SU-DHL-6 (cell line): ENCODE results near the gene POLR2I.

Source experiments
- H2AFZ ChIP-seq: fragments of 200-600 bp; sonication (generic); 2 replicates; pipeline ENCODE4 v1.6.1; 2014; ENCODE audit warnings: low read depth, mild to moderate bottlenecking, moderate library complexity, mixed read lengths, antibody characterized with exemption, low read length; ENCODE audit not compliant: severe bottlenecking
- H3F3A ChIP-seq: fragments of 200-600 bp; shearing (Covaris generic); 2 replicates; pipeline ENCODE4 v1.6.0; 2016; ENCODE audit warnings: antibody characterized with exemption, mild to moderate bottlenecking; ENCODE audit not compliant: insufficient read depth
- H3K27ac ChIP-seq: fragments of 200-600 bp; sonication (generic); 2 replicates; pipeline ENCODE4 v1.5.1; 2016; ENCODE audit warnings: low read depth, mild to moderate bottlenecking, low read length, moderate library complexity, mixed read lengths
- H3K27me3 ChIP-seq: fragments of 200-600 bp; sonication (generic), shearing (Covaris generic); 2 replicates; pipeline ENCODE4 v1.6.0; 2014; ENCODE audit warnings: mild to moderate bottlenecking, low read length
- H3K36me3 ChIP-seq: fragments of 200-600 bp; sonication (generic); 2 replicates; pipeline ENCODE4 v1.6.1; 2014; ENCODE audit warnings: mild to moderate bottlenecking, low read length, mixed read lengths
- H3K4me2 ChIP-seq: fragments of 300-600, 200-600 bp; shearing (Covaris generic), sonication (generic); 2 replicates; pipeline ENCODE4 v1.6.0; 2014; ENCODE audit warnings: low read length, low read depth, mild to moderate bottlenecking; ENCODE audit not compliant: poor library complexity, severe bottlenecking
- H3K4me3 ChIP-seq: fragments of 200-600 bp; sonication (generic); 2 replicates; pipeline ENCODE4 v1.5.1; 2014; ENCODE audit warnings: antibody characterized with exemption, low read length, mild to moderate bottlenecking, mixed read lengths; ENCODE audit not compliant: insufficient read depth, poor library complexity, severe bottlenecking
- H3K79me2 ChIP-seq: fragments of 200-600 bp; sonication (generic); 2 replicates; pipeline ENCODE4 v1.6.1; 2014; ENCODE audit warnings: mild to moderate bottlenecking, low read length, moderate library complexity; ENCODE audit not compliant: insufficient read depth
- H3K9ac ChIP-seq: fragments of 200-600 bp; sonication (generic); 2 replicates; pipeline ENCODE4 v1.7.0; 2014; ENCODE audit warnings: mild to moderate bottlenecking, low read length
- H3K9me2 ChIP-seq: fragments of 200-600 bp; sonication (generic); replicated peaks from 2 replicates; pipeline ENCODE4 v1.6.1; 2014; ENCODE audit warnings: low read length; ENCODE audit not compliant: insufficient read depth
- H3K9me3 ChIP-seq: fragments of 200-600 bp; sonication (generic); 2 replicates; pipeline ENCODE4 v1.6.1; 2014; ENCODE audit warnings: low read length, mixed read lengths; ENCODE audit not compliant: insufficient read depth
- H4K20me1 ChIP-seq: fragments of 200-600 bp; sonication (generic); 2 replicates; pipeline ENCODE4 v1.6.1; 2014; ENCODE audit warnings: low read depth, mild to moderate bottlenecking, antibody characterized with exemption, low read length, moderate library complexity, mixed read lengths
- CTCF ChIP-seq: fragments of 200-600 bp; sonication (generic); IDR thresholded peaks from one replicate; pipeline ENCODE4 v1.5.1; 2017; ENCODE audit warnings: antibody characterized with exemption, mild to moderate bottlenecking, low read length, moderate library complexity; ENCODE audit not compliant: insufficient read depth, poor library complexity, severe bottlenecking
- EZH2phosphoT487 ChIP-seq: fragments of 200-600 bp; sonication (generic), shearing (Covaris generic); conservative IDR thresholded peaks from 2 replicates; pipeline ENCODE4 v1.6.1; 2018; ENCODE audit warnings: mild to moderate bottlenecking, antibody characterized with exemption, low read length, moderate library complexity, mixed read lengths

The POLR2I gene

DNA sequence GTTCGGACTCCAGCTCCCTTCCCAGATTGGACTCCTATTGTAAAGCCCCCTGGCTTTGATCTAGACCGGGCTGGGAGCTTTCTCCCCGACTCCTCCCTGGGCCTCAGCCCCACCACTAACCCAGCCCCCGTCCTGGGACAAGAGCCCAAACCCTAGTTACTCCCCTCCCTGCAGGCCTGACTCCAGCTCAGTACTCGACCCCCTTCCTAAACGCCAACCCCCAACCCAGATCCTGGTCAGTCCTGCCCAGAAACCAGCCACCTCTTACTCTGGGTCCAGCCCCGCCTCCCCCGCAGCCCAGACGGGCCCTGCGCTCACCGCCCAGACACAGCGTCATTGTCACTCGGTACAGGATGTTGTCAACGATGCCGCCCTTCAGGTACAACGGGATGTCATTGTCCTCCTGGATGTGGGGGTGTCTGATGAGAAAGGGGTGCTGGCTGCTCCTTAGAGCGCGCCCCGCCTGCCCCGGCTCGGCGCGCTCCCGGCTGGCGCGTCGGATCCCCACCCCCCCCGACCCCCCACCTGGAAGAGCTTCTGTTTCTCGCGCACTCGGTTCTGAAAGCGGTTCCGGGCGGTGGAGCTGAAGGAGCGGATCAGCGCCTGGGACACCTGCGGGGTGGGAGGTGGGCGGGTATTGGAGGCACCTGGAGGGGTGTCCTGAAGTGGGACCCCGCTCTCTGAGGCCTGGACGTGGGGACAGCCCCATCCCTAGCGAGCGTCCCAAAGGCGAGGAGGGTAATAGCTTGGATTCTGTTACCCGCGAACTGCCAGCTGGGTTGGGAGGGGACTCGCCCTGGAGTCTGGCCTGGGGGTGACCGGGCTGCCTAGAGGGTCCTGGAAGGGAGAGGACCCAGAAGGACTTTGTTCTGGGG lies 36.7 kb upstream of the POLR2I start:
- H3K9me3 ChIP-seq, result no peaks in the 10 kb centered on the region
- H3K27me3 ChIP-seq, result no peaks in the 10 kb centered on the region
- H3F3A ChIP-seq, result no peaks in the 10 kb centered on the region
- H2AFZ ChIP-seq, result no peak overlapping the region
- no peak overlapping the region for H3K4me3 ChIP-seq
- H3K9ac ChIP-seq, result no peak overlapping the region
- TF ChIP-seq EZH2phosphoT487 (no peak), CTCF (no peak)
- no peaks in the 10 kb centered on the region for H3K79me2 ChIP-seq
- H3K36me3 ChIP-seq, result no peaks in the 10 kb centered on the region
- no peaks in the 10 kb centered on the region for H3K9me2 ChIP-seq
- H3K4me2 ChIP-seq, result no peak overlapping the region
- H3K27ac ChIP-seq, result no peak overlapping the region
- no peaks in the 10 kb centered on the region for H4K20me1 ChIP-seq

DNA sequence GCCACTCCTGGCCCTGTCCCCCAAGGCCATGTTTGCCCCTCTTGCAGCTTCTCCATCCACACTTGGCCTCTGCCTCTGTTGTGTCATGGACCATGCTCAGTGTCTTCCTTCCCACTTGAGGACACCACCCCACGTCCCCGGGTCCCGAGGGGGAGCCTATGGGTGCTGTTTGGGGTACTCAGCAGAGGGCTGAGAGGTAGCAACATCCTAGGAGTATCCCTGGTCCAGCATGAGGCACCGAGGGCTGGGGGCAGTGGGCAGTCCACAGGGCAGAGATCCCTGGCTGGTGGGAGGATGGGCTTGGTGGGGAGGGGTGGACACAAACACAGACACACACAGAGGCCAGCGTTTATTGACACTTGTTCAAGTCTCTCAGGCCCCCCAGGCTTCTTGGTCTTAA lies 35.9 kb upstream of the POLR2I start:
- no peaks in the 10 kb centered on the region for H3K9me3 ChIP-seq
- no peaks in the 10 kb centered on the region for H4K20me1 ChIP-seq
- no peaks in the 10 kb centered on the region for H3K79me2 ChIP-seq
- no peaks in the 10 kb centered on the region for H3K36me3 ChIP-seq
- H3K4me2 ChIP-seq, result no peak overlapping the region
- no peak overlapping the region for H3K9ac ChIP-seq
- H3F3A ChIP-seq, result no peaks in the 10 kb centered on the region
- TF ChIP-seq EZH2phosphoT487, result no peak
- TF ChIP-seq CTCF, result no peak
- H3K4me3 ChIP-seq, result no peak overlapping the region
- H3K27me3 ChIP-seq, result no peaks in the 10 kb centered on the region
- H3K9me2 ChIP-seq, result no peaks in the 10 kb centered on the region
- H3K27ac ChIP-seq, result no peak overlapping the region
- H2AFZ ChIP-seq, result no peak overlapping the region

GRCh38 chr19:36149673-36150406 lies 35.2 kb upstream of the POLR2I start:
- Histone ChIP-seq H3K27ac (no peak overlapping the region), H3K9me3 (no peaks in the 10 kb centered on the region), H3K27me3 (no peaks in the 10 kb centered on the region), H3K4me3 (no peak overlapping the region), H3K9ac (no peak overlapping the region), H3K4me2 (no peak overlapping the region), H3K36me3 (no peaks in the 10 kb centered on the region), H3K9me2 (no peaks in the 10 kb centered on the region), H3K79me2 (no peaks in the 10 kb centered on the region), H3F3A (no peaks in the 10 kb centered on the region), H4K20me1 (no peaks in the 10 kb centered on the region), H2AFZ (no peak overlapping the region)
- TF ChIP-seq CTCF, result no peak
